Hippocampal formation (tissue), 2 donors: ENCODE measurements around the gene FERD3L.

Source experiments
- DNase-seq, 2 donors: peaks; one replicate each; lab custom pipeline; 2025; lab: John Stamatoyannopoulos, UW

The FERD3L gene

GRCh38 chr7:19099924-19100323 lies 45.3 kb downstream of the FERD3L start:
- DNase-seq: no peak

DNA sequence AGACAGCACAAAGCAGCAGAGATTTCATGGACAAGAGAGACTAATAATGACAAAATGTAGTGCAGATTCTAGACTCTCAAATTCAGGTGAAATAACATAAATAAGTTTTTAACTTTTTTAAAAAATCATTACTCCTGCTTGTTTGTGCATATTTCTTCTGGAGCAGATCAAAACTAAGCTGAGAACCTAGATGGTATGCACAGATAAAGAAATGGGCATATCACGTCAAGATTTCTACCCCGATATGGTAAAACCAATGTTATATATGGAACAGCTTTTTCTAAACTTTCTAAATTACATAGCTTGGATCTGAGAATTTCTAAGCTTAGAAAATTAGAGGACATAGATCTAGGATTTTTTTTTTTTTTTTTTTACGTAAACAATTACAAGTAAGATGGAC lies 46.0 kb downstream of the FERD3L start:
- no peak for DNase-seq

GRCh38 chr7:19098510-19098909 lies 46.7 kb downstream of the FERD3L start:
- no peak for DNase-seq

DNA sequence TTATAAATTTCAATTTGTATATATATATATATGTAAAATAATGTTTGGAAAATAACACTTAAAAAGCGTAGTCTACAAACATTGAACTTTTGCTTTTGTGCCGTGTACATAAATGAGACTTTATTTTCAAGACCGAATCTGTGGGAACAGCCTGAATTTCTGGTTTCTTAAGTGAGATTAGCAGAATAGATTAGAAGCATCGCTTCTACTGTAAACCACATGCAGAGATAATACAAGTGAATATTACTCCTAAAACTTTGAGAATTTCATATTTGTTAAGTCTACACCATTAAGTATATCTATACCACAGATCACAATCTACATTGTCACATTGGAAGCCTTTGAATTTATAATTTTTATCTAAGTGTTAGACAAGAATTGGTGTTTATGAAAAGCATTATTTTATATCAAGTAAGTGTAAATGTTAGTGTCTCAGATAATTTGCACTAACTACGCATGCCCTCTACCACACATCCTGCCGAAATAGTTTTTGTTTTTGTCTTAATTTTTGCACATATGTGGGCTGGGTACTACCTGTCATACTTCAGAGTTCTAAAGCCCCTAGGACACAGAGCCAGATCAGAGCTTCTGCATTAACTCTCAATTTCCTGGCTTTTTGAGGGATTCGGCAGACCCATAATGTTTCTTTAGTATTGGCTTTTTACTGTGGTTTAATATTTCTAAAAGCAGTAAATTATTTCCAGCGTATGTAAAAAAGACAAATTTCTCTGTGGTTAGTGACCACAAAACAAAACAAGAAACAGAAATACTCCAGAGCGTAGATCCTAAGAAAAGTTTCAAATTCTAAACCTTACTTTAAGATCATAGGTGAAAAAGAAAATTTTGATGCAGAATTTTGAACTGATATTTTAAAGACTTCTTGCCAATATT lies 47.8 kb downstream of the FERD3L start:
- DNase-seq: no peak

- no peak for DNase-seq
Measured at GRCh38 chr7:19095353-19095860, 49.8 kb downstream of the FERD3L start.
